Esophagus (tissue), 2 donors: ENCODE data around the gene LMX1A. TPM values are rescaled to one million over a fixed set of nuclear protein-coding genes. Genes with fewer than 3 reads are reported as not detected.

Source experiments
- H3K27ac ChIP-seq, 2 donors: one replicate each; pipeline ENCODE4 v1.5.1; 2013; ENCODE audit warnings: low read depth in 2 of 2, mild to moderate bottlenecking in 2 of 2, inconsistent platforms in 1 of 2, low read length in 1 of 2, moderate library complexity in 1 of 2
- H3K27me3 ChIP-seq, 2 donors: one replicate each; pipeline ENCODE4 v1.6.1; 2013; ENCODE audit warnings: low read length in 2 of 2, control low read depth in 1 of 2, mild to moderate bottlenecking in 1 of 2; ENCODE audit not compliant: insufficient read depth in 2 of 2, control insufficient read depth in 1 of 2
- H3K36me3 ChIP-seq, 2 donors: one replicate each; pipeline ENCODE4 v1.6.1; 2013; ENCODE audit warnings: low read length in 1 of 2; ENCODE audit not compliant: control insufficient read depth in 2 of 2, insufficient read depth in 2 of 2
- H3K4me1 ChIP-seq, 2 donors: one replicate each; pipeline ENCODE4 v1.6.1; 2013; ENCODE audit warnings: low read length in 1 of 2; ENCODE audit not compliant: control insufficient read depth in 2 of 2, insufficient read depth in 2 of 2
- H3K4me3 ChIP-seq, 2 donors: one replicate each; pipeline ENCODE4 v1.5.1; 2013; ENCODE audit warnings: low read length in 2 of 2, mild to moderate bottlenecking in 2 of 2, low read depth in 1 of 2, moderate library complexity in 1 of 2
- H3K9me3 ChIP-seq, 2 donors: one replicate each; pipeline ENCODE4 v1.6.1; 2013; ENCODE audit warnings: mild to moderate bottlenecking in 2 of 2, low read depth in 1 of 2, low read length in 1 of 2, moderate library complexity in 1 of 2; ENCODE audit not compliant: control insufficient read depth in 2 of 2, insufficient read depth in 1 of 2
- WGBS, 2 donors: extraction: QIAGEN DNeasy Blood & Tissue Kit; methylation state at CpG; one replicate each; pipeline ENCODE4 v1.1.7; 2013; 5-methylcytosine and 5-hydroxymethylcytosine counted together
- polyA plus RNA-seq, 2 donors: library from polyadenylated mRNA; stranded (reverse); fragments of 200-250 nt; gene quantifications; one replicate each; pipeline ENCODE4 v1.2.3, GENCODE V29; 2013
- donor health status: healthy with polysubstance abuse.
- donor health status: Bipolar disorder and iron deficiency.

The LMX1A gene
- under 1 TPM; 0.01 to 0.10 TPM for polyA plus RNA-seq

GRCh38 chr1:165355977-165356811 lies at the start of gene LMX1A:
Gene LMX1A (minus strand): TSS chr1:165356715. CDS start chr1:165355559, 1,156 bp downstream.
- peak within 1 kb of the TSS; percentile 4 to 29 for H3K4me3 ChIP-seq
- WGBS, 2 donors, result 2 to 4% methylated on average over 78 to 88 of the region's 88 CpGs
- peaks cover 0 to 14% of the 10 kb centered on the region in 2 donors for H3K9me3 ChIP-seq
- no peak within 1 kb of the TSS for H3K27ac ChIP-seq
- H3K4me1 ChIP-seq, result peaks cover 12 to 14% of the 10 kb centered on the region in 2 donors
- H3K27me3 ChIP-seq, result peaks cover 11 to 39% of the 10 kb centered on the region in 2 donors
- H3K36me3 ChIP-seq, result no peaks in the 10 kb centered on the region

GRCh38 chr1:165403835-165404482 lies 47.4 kb upstream of the LMX1A start:
- H3K9me3 ChIP-seq, result peaks cover 0 to 3% of the 10 kb centered on the region in 2 donors
- H3K4me3 ChIP-seq, result no peak overlapping the region
- no peaks in the 10 kb centered on the region for H3K4me1 ChIP-seq
- H3K36me3 ChIP-seq, result no peaks in the 10 kb centered on the region
- no peaks in the 10 kb centered on the region for H3K27me3 ChIP-seq
- WGBS, 2 donors, result 34 to 35% methylated on average over 3 of the region's 3 CpGs
- H3K27ac ChIP-seq, result no peak overlapping the region

GRCh38 chr1:165402517-165403111 lies 46.1 kb upstream of the LMX1A start:
- no peaks in the 10 kb centered on the region for H3K27me3 ChIP-seq
- H3K27ac ChIP-seq, result no peak overlapping the region
- no peak overlapping the region for H3K4me3 ChIP-seq
- H3K36me3 ChIP-seq, result no peaks in the 10 kb centered on the region
- peaks cover 0 to 3% of the 10 kb centered on the region in 2 donors for H3K9me3 ChIP-seq
- H3K4me1 ChIP-seq, result no peaks in the 10 kb centered on the region
- WGBS, 2 donors, result 87 to 91% methylated on average over 4 of the region's 4 CpGs

- Histone ChIP-seq H3K36me3 (no peaks in the 10 kb centered on the region), H3K27me3 (no peaks in the 10 kb centered on the region), H3K4me3 (no peak overlapping the region), H3K9me3 (no peaks in the 10 kb centered on the region), H3K4me1 (peaks cover 0 to 4% of the 10 kb centered on the region in 2 donors), H3K27ac (no peak overlapping the region)
- 49 to 50% methylated on average over 4 of the region's 4 CpGs for WGBS, 2 donors
These were observed 41.4 kb upstream of the LMX1A start for GRCh38 chr1:165397944-165398343.

GRCh38 chr1:165395901-165396300 lies 39.4 kb upstream of the LMX1A start:
- WGBS, 2 donors, result 80 to 83% methylated on average over 4 of the region's 4 CpGs
- H3K9me3 ChIP-seq, result no peaks in the 10 kb centered on the region
- peaks cover 0 to 4% of the 10 kb centered on the region in 2 donors for H3K4me1 ChIP-seq
- no peaks in the 10 kb centered on the region for H3K27me3 ChIP-seq
- H3K27ac ChIP-seq, result no peak overlapping the region
- no peak overlapping the region for H3K4me3 ChIP-seq
- H3K36me3 ChIP-seq, result no peaks in the 10 kb centered on the region

GRCh38 chr1:165395478-165395877 lies 39.0 kb upstream of the LMX1A start:
- Histone ChIP-seq H3K27me3 (no peaks in the 10 kb centered on the region), H3K4me3 (no peak overlapping the region), H3K9me3 (no peaks in the 10 kb centered on the region), H3K27ac (no peak overlapping the region), H3K36me3 (no peaks in the 10 kb centered on the region), H3K4me1 (peaks cover 0 to 4% of the 10 kb centered on the region in 2 donors)

- H3K36me3 ChIP-seq, result no peaks in the 10 kb centered on the region
- WGBS, 2 donors, result 15 to 16% methylated on average over 19 of the region's 19 CpGs
- peaks cover 0 to 4% of the 10 kb centered on the region in 2 donors for H3K4me1 ChIP-seq
- no peak overlapping the region for H3K27ac ChIP-seq
- no peaks in the 10 kb centered on the region for H3K9me3 ChIP-seq
- no peak overlapping the region for H3K4me3 ChIP-seq
- H3K27me3 ChIP-seq, result no peaks in the 10 kb centered on the region
These were observed 36.4 kb upstream of the LMX1A start for GRCh38 chr1:165392634-165393571.

GRCh38 chr1:165389609-165390008 lies 33.1 kb upstream of the LMX1A start:
- H3K4me3 ChIP-seq, result no peak overlapping the region
- peaks cover 0 to 4% of the 10 kb centered on the region in 2 donors for H3K4me1 ChIP-seq
- no peak overlapping the region for H3K27ac ChIP-seq
- H3K9me3 ChIP-seq, result no peaks in the 10 kb centered on the region
- WGBS, 2 donors, result 81% methylated on average over 2 of the region's 2 CpGs
- H3K36me3 ChIP-seq, result no peaks in the 10 kb centered on the region
- H3K27me3 ChIP-seq, result no peaks in the 10 kb centered on the region

- no peak overlapping the region for H3K4me3 ChIP-seq
- H3K4me1 ChIP-seq, result peaks cover 0 to under 1% of the 10 kb centered on the region in 2 donors
- 59 to 66% methylated on average over 2 of the region's 2 CpGs for WGBS, 2 donors
- no peaks in the 10 kb centered on the region for H3K36me3 ChIP-seq
- no peak overlapping the region for H3K27ac ChIP-seq
- H3K9me3 ChIP-seq, result no peaks in the 10 kb centered on the region
- no peaks in the 10 kb centered on the region for H3K27me3 ChIP-seq
These were observed 31.4 kb upstream of the LMX1A start for GRCh38 chr1:165387961-165388360.
